ENCODE data around the gene CPNE4.

Gene CPNE4

GRCh38 chr3:131711114-131711768 is 323.6 kb downstream of the CPNE4 start:
- no peak for TF ChIP-seq CTCF (IDR thresholded peaks at IDR 0.05; ENCODE audit: poor library complexity, severe bottlenecking)
- H3K4me1 ChIP-seq (ENCODE audit: insufficient read depth, poor library complexity, severe bottlenecking), result no peaks in the 10 kb centered on the region
- H3K36me3 ChIP-seq (ENCODE audit: low read depth), result no peaks in the 10 kb centered on the region
- no peak for DNase-seq (ENCODE audit: low spot score)
- H3K9me3 ChIP-seq (ENCODE audit: severe bottlenecking), result no peaks in the 10 kb centered on the region
- no peaks in the 10 kb centered on the region for H3K27me3 ChIP-seq (ENCODE audit: insufficient read depth, poor library complexity, severe bottlenecking)
- no peak overlapping the region for H3K4me3 ChIP-seq (ENCODE audit: severe bottlenecking)
- no peak for ATAC-seq (ENCODE audit: low read depth)
- H3K27ac ChIP-seq (ENCODE audit: poor library complexity, severe bottlenecking), result no peak overlapping the region

GRCh38 chr3:131708241-131708640 is 326.6 kb downstream of the CPNE4 start:
- no peaks in the 10 kb centered on the region for H3K36me3 ChIP-seq (ENCODE audit: low read depth)
- no peak for DNase-seq (ENCODE audit: low spot score)
- H3K4me3 ChIP-seq (ENCODE audit: severe bottlenecking), result no peak overlapping the region

GRCh38 chr3:131705558-131706051 is 329.2 kb downstream of the CPNE4 start:
- Histone ChIP-seq H3K36me3 (ENCODE audit: low read depth) (no peaks in the 10 kb centered on the region), H3K27me3 (ENCODE audit: insufficient read depth, poor library complexity, severe bottlenecking) (no peaks in the 10 kb centered on the region), H3K27ac (ENCODE audit: poor library complexity, severe bottlenecking) (no peak overlapping the region), H3K4me1 (ENCODE audit: insufficient read depth, poor library complexity, severe bottlenecking) (no peaks in the 10 kb centered on the region), H3K4me3 (ENCODE audit: severe bottlenecking) (no peak overlapping the region), H3K9me3 (ENCODE audit: severe bottlenecking) (no peaks in the 10 kb centered on the region)
- DNase-seq (ENCODE audit: low spot score) (no peak), ATAC-seq (ENCODE audit: low read depth) (no peak)
- no peak for TF ChIP-seq CTCF (IDR thresholded peaks at IDR 0.05; ENCODE audit: poor library complexity, severe bottlenecking)

More at GRCh38 chr3:131708241-131708640, 326.6 kb downstream of the CPNE4 start:
- Histone ChIP-seq H3K27me3 (ENCODE audit: insufficient read depth, poor library complexity, severe bottlenecking) (no peaks in the 10 kb centered on the region), H3K9me3 (ENCODE audit: severe bottlenecking) (no peaks in the 10 kb centered on the region), H3K27ac (ENCODE audit: poor library complexity, severe bottlenecking) (no peak overlapping the region), H3K4me1 (ENCODE audit: insufficient read depth, poor library complexity, severe bottlenecking) (no peaks in the 10 kb centered on the region)
- peak; percentile 27; the same call in 1 of the 3 replicates for ATAC-seq (ENCODE audit: low read depth)
- TF ChIP-seq CTCF (IDR thresholded peaks at IDR 0.05; ENCODE audit: poor library complexity, severe bottlenecking), result no peak

GRCh38 chr3:131705099-131705498 is 329.7 kb downstream of the CPNE4 start:
- DNase-seq (ENCODE audit: low spot score) (no peak), ATAC-seq (ENCODE audit: low read depth) (no peak)
- H3K9me3 ChIP-seq (ENCODE audit: severe bottlenecking), result no peaks in the 10 kb centered on the region
- no peaks in the 10 kb centered on the region for H3K4me1 ChIP-seq (ENCODE audit: insufficient read depth, poor library complexity, severe bottlenecking)
- H3K36me3 ChIP-seq (ENCODE audit: low read depth), result no peaks in the 10 kb centered on the region
- no peak overlapping the region for H3K27ac ChIP-seq (ENCODE audit: poor library complexity, severe bottlenecking)
- H3K4me3 ChIP-seq (ENCODE audit: severe bottlenecking), result no peak overlapping the region
- H3K27me3 ChIP-seq (ENCODE audit: insufficient read depth, poor library complexity, severe bottlenecking), result no peaks in the 10 kb centered on the region
- TF ChIP-seq CTCF (IDR thresholded peaks at IDR 0.05; ENCODE audit: poor library complexity, severe bottlenecking), result no peak

GRCh38 chr3:131704098-131704497 is 330.7 kb downstream of the CPNE4 start:
- Histone ChIP-seq H3K27ac (ENCODE audit: poor library complexity, severe bottlenecking) (no peak overlapping the region), H3K36me3 (ENCODE audit: low read depth) (no peaks in the 10 kb centered on the region), H3K4me3 (ENCODE audit: severe bottlenecking) (no peak overlapping the region), H3K27me3 (ENCODE audit: insufficient read depth, poor library complexity, severe bottlenecking) (no peaks in the 10 kb centered on the region), H3K4me1 (ENCODE audit: insufficient read depth, poor library complexity, severe bottlenecking) (no peaks in the 10 kb centered on the region), H3K9me3 (ENCODE audit: severe bottlenecking) (no peaks in the 10 kb centered on the region)
- no peak for ATAC-seq (ENCODE audit: low read depth)
- no peak for DNase-seq (ENCODE audit: low spot score)
- no peak for TF ChIP-seq CTCF (IDR thresholded peaks at IDR 0.05; ENCODE audit: poor library complexity, severe bottlenecking)
